HG03439 (cell line): Measurements from ENCODE around the gene DRD1.

Source experiments
- ATAC-seq: cut with Tn5 transposase; IDR thresholded peaks from one replicate; pipeline ENCODE4 v1.9.1; 2021; ENCODE audit warnings: mild to moderate bottlenecking, moderate library complexity; ENCODE audit not compliant: unreplicated experiment

The DRD1 gene

GRCh38 chr5:175444060-175444904, at the start of gene DRD1:
TSS of gene DRD1 (minus strand) at chr5:175444182. CDS start at chr5:175443099, 1,083 bp downstream.
- ATAC-seq, result no peak

- ATAC-seq, result no peak
Measured at GRCh38 chr5:175493726-175494125, 49.7 kb upstream of the DRD1 start.

DNA sequence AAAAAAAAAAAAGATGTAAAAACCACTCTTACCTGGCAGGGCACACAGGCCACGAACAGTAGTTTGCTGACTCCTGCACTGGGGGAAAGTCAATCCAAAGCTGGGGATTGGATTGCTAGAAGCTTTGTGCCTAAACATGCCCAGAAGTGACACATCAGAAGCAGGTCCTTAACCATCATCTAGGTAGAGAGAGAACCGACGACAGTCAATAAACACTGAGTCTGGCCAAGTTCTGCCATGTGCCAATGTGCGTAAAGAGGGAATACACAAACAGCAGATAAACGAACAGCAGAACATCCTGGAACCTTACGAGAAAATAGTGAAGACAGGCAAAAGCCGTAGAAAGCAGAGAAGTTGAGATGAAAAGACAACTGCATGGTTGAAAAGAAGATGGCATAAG, 49.3 kb upstream of the DRD1 start:
- no peak for ATAC-seq

- ATAC-seq, result no peak
Measured at GRCh38 chr5:175491223-175491622, 47.2 kb upstream of the DRD1 start.

- no peak for ATAC-seq
Measured at GRCh38 chr5:175489693-175490443, 45.9 kb upstream of the DRD1 start.

- ATAC-seq, result no peak
Measured at GRCh38 chr5:175487514-175488222, 43.7 kb upstream of the DRD1 start.

DNA sequence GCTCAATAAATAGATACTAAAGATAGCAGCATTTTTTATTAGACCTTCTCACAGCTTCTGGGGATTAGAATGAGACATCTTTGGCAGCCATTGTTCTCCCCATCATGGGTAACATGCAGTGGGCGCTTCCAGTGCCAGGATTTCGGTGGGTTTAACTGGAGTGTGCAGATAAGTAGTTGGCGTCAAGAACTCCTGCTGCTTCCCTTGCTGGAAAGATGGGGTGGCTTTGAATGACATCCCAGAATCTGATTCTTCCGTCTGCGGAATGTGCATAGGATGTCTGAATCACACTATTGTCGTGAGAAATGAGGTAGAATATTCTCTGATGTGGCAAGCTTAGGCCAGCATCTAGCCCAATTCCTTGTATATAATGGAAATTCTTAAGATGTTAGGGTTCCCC, 41.6 kb upstream of the DRD1 start:
- ATAC-seq, result no peak

GRCh38 chr5:175484829-175485228, 40.8 kb upstream of the DRD1 start:
- ATAC-seq, result no peak

- ATAC-seq, result no peak
Measured at GRCh38 chr5:175484322-175484721, 40.3 kb upstream of the DRD1 start.

DNA sequence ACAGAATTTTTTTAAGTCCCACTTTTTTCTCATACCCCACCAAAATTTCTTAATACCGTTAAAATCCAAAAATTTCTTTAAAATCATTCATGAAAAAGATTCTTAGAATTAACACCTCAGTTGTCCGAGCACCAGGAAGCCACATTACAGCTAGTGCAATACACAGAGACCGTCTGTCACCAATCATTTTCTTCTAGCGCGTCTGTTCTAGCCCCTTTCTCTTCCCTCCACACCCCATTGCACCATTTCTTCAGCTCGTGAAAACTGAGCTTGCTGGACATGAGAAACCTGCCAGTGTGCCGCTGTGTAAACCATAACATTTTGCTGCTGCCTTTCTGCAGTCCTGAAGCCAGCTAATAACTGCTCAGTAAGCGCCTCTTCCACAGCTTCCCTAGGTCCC, 39.4 kb upstream of the DRD1 start:
- ATAC-seq, result no peak

- peak; percentile 7 for ATAC-seq
Measured at GRCh38 chr5:175479125-175479881, 35.3 kb upstream of the DRD1 start.

DNA sequence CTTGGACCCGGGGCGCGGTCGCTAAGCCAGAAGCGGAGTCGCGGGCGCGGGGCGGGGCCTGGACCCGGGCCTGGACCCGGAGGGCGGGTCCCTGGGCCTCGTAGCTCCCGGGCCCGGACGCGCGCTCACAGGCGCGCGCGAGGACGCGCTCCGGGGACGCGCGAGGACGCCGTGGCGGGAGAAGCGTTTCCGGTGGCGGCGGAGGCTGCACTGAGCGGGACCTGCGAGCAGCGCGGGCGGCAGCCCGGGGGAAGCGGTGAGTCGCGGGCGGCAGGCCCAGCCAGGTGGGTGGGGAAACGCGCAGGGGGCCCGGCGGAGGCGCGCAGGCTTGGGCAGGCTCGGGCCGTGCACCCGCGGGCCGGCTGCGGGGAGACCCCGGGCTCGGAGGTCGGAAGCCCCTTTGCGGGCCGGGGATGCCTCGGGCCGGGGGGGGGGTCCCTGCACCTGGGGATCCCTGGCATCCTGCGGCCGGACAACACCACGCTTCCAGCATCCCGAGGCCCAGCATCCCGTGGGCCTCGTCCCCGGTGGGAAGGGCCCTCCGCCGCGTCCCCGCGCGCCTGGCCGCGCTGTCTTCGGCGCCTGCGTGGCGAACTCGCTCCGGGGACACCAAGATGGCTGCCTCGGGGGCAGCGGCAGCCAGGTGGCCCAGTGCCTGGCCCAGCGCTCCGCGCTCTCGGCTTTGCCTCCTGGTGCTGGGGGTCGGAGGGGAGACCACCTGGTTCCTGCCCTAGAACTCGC, 34.6 kb upstream of the DRD1 start, which contains the start of gene SFXN1:
TSS of gene SFXN1 (plus strand) at position 177 of the 741 bp plus-strand sequence. CDS start 13,544 bp downstream, outside the sequence.
- ATAC-seq, result peak; percentile 85

DNA sequence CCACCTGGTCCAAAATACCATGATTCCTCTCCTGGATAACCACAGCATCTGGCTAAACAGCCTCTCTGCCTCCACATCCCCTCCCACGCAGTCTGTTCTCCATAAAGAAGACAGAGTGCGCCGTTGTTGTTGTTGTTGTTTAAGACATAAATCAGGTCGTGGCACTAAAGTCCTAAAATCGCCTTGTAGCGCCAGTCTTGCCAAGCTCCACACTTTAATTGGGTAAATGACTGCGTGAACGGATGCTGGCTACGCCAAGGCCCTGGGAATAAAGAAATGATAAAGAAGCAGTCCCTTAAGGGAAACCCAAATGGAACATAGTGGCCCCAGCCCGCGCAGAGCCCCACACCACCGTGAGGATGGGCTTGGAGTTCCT, 34.0 kb upstream of the DRD1 start:
- ATAC-seq, result no peak

- no peak for ATAC-seq
Measured at GRCh38 chr5:175477440-175477839, 33.5 kb upstream of the DRD1 start.

DNA sequence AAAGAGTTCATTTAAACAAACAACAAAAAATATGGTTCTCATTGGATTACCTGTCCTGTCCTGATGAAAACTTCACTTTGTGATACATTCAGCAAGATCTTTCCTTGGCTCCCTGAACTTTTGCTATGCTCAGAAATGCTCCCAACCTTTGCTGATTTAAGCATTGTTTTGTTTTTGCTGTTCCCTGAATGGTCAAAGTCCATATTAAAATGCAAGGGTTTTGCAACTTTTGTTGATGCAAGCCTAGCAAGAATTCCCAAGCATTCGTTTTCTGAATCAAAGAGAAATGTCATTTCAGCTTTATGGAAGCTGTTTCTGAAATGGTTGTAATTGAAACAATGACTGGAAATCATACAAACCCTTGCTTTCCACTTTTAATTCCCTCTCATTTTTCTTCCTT, 31.3 kb upstream of the DRD1 start:
- ATAC-seq, result no peak

DNA sequence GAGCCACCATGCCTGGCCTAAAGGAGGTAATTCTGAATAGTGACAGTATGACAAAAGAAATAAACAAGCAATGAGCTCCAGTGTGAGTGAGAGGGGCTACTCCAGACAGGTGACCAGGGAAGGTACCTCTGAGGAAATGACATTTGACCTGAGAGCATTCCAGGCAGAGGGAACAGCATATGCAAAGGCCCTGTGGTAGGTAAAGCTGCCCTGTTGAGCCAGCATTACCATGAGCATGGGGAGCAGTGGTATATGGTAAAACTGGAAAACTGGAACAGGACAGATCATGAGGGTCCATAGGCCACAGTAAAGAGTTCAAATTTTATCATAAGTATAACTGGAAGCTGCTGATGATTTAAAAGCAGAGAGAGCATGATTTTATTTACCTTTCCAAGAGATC, 28.4 kb upstream of the DRD1 start:
- ATAC-seq, result no peak

DNA sequence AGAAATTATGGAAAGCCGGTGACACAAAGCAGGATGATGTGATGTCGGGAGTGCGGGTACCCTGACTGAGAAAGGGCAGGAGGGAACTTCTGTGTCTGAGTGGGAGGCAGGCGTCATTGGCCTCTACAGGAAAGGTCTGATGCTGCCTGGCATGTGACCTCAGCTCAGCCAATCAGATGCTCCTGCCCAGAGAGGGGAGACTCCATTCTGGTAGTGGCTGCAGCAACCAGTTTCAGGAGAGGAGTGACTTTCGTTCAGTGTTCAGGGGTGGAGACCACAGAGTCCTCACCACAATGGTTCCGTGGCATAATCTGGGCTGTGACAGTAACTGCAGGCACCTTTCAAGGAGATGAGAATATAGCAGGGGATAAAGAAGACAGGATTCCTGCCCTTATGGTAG, 27.6 kb upstream of the DRD1 start:
- no peak for ATAC-seq

- ATAC-seq, result no peak
Measured at GRCh38 chr5:175471196-175471595, 27.2 kb upstream of the DRD1 start.

DNA sequence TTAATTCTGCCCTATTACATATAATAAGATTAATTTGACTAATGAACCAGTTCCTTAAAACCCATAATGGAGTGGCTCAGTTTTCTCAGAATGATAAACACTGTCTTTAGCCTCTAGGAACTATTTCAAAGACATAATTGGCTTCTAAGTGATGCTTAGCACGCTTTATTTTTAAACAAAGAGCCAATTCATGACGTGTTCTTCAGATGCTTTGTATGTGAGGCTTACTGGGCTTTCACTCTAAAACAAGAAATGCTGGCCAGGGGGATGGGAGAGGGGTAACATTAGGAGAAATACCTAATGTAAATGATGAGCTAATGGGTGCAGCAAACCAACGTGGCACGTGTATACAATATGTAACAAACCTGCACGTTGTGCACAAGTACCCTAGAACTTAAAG, 26.8 kb upstream of the DRD1 start:
- no peak for ATAC-seq

- no peak for ATAC-seq
Measured at GRCh38 chr5:175469916-175470315, 25.9 kb upstream of the DRD1 start.
